Measurements from ENCODE around the gene ZNF608. TPM values are rescaled to one million over a fixed set of nuclear protein-coding genes. Genes with fewer than 3 reads are reported as not detected.

ZNF608 gene
- total and polyA plus RNA-seq, 2 donors (not counting 3 experiments of a cell fraction or from before 2014, with no cell fraction given) = 16.2 to 33.6 TPM

DNA sequence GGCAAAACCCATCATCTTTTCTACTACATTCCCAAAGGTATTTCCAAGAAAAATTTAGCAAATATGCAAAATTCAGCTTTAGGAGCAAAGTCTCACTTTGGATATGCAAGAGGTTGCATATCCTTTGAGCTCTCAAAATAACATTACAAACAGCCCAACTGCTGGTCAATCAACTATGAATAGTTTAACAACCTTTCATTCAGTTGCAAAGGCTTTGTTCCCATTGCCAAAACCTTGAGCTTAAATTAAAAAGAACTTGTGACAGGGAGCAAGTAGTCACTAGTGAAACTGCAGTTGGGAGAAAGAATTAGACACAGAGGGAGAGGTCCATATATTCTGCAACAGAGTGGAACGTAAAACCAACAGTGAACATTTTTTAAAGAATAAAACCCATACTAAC is 8.8 kb downstream of the ZNF608 start:
- dilution Hi-C loops (cut with MboI; ENCODE audit: extremely low pct_ligation_motif_present, low sequenced_read_pairs) = no loop called here
- Histone ChIP-seq H3K36me3 (ENCODE audit: control insufficient read depth in 2 of 2, extremely low read depth in 1 of 2, insufficient read depth in 2 of 2, low read length in 2 of 2) (no peaks in the 10 kb centered on the region), H3K27ac (ENCODE audit: insufficient read depth, low read depth, low read length) (no peak overlapping the region), H3K9me1 (replicated peaks; ENCODE audit: control insufficient read depth, extremely low read depth, insufficient read depth, low read length) (no peaks in the 10 kb centered on the region), H3K9ac (replicated peaks; ENCODE audit: extremely low read depth, insufficient read depth, low read length) (no peak overlapping the region), H3K4me3 (replicated peaks in 1 of 3; ENCODE audit: insufficient read depth in 1 of 3, low read depth in 1 of 3, low read length in 3 of 3) (no peak overlapping the region), H3K9me3 (replicated peaks; ENCODE audit: control insufficient read depth, insufficient read depth, low read length) (no peaks in the 10 kb centered on the region), H4K20me1 (replicated peaks; ENCODE audit: control insufficient read depth, extremely low read depth, insufficient read depth, low read length) (peaks cover 11% of the 10 kb centered on the region), H3K79me2 (ENCODE audit: control insufficient read depth, insufficient read depth, low read length) (peaks cover 31% of the 10 kb centered on the region), H3K27me3 (ENCODE audit: control insufficient read depth in 2 of 2, insufficient read depth in 2 of 2, low read length in 2 of 2) (no peaks in the 10 kb centered on the region), H2AFZ (ENCODE audit: low read depth, low read length) (no peak overlapping the region), H3K4me2 (ENCODE audit: insufficient read depth, low read length) (no peak overlapping the region), H3K4me1 (ENCODE audit: control insufficient read depth, extremely low read depth, insufficient read depth, low read length) (peaks cover 13% of the 10 kb centered on the region)
- DNase-seq (ENCODE audit: low read depth, low spot score) (no peak), FAIRE-seq (no peak)
- ChIA-PET POLR2A (no interaction called here), CTCF (interaction anchor here (1.0 kb wide), 1 partner anchor 87 kb away, joined by 3 read pairs; no protein-coding TSS in a partner anchor)
- intact Hi-C loops (cut with micrococcal nuclease) = no loop called here
- TF ChIP-seq EZH2 (IDR thresholded peaks at IDR 0.05; ENCODE audit: borderline replicate concordance, low read depth, low read length, severe bottlenecking) (no peak), MYC (IDR thresholded peaks at IDR 0.05; ENCODE audit: low read depth, low read length) (no peak), JUN (IDR thresholded peaks at IDR 0.05; ENCODE audit: borderline replicate concordance, insufficient read depth, insufficient read length, low read depth) (no peak), FOS (IDR thresholded peaks at IDR 0.05; ENCODE audit: borderline replicate concordance, insufficient read depth, low read length) (no peak), GATA2 (IDR thresholded peaks at IDR 0.05; ENCODE audit: insufficient read depth, insufficient read length, low read depth, low read length) (no peak), POLR2AphosphoS5 (IDR thresholded peaks at IDR 0.05; ENCODE audit: insufficient read depth, low read depth, low read length) (no peak), POLR2A (IDR thresholded peaks at IDR 0.05; ENCODE audit: low read depth, low read length) (no peak)
- TF ChIP-seq, protein P1, sequence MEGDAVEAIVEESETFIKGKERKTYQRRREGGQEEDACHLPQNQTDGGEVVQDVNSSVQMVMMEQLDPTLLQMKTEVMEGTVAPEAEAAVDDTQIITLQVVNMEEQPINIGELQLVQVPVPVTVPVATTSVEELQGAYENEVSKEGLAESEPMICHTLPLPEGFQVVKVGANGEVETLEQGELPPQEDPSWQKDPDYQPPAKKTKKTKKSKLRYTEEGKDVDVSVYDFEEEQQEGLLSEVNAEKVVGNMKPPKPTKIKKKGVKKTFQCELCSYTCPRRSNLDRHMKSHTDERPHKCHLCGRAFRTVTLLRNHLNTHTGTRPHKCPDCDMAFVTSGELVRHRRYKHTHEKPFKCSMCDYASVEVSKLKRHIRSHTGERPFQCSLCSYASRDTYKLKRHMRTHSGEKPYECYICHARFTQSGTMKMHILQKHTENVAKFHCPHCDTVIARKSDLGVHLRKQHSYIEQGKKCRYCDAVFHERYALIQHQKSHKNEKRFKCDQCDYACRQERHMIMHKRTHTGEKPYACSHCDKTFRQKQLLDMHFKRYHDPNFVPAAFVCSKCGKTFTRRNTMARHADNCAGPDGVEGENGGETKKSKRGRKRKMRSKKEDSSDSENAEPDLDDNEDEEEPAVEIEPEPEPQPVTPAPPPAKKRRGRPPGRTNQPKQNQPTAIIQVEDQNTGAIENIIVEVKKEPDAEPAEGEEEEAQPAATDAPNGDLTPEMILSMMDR (IDR thresholded peaks at IDR 0.05; ENCODE audit: extremely low read depth in 1 of 2, insufficient read depth in 1 of 2, low read depth in 1 of 2, low read length in 2 of 2) = no peak
- TF ChIP-seq, protein P2, sequence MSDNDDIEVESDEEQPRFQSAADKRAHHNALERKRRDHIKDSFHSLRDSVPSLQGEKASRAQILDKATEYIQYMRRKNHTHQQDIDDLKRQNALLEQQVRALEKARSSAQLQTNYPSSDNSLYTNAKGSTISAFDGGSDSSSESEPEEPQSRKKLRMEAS (IDR thresholded peaks at IDR 0.05; ENCODE audit: insufficient read depth, insufficient read length) = no peak
- no TSS peak for BruUV-seq (replicated peaks)
